ENCODE results near the gene PRR14L. TPM values are rescaled to one million over a fixed set of nuclear protein-coding genes. Genes with fewer than 3 reads are reported as not detected.
"Not testable (repeated sequence)": the region's sequence is repeated elsewhere in the genome, so short reads cannot be mapped to it uniquely, and the experiment has no call there.

Gene PRR14L
- total RNA-seq: 10 to 100 TPM in 3 of 4 donors, 1 to 10 TPM in 1; 7.1 to 62.2 (median 22.9) TPM

DNA sequence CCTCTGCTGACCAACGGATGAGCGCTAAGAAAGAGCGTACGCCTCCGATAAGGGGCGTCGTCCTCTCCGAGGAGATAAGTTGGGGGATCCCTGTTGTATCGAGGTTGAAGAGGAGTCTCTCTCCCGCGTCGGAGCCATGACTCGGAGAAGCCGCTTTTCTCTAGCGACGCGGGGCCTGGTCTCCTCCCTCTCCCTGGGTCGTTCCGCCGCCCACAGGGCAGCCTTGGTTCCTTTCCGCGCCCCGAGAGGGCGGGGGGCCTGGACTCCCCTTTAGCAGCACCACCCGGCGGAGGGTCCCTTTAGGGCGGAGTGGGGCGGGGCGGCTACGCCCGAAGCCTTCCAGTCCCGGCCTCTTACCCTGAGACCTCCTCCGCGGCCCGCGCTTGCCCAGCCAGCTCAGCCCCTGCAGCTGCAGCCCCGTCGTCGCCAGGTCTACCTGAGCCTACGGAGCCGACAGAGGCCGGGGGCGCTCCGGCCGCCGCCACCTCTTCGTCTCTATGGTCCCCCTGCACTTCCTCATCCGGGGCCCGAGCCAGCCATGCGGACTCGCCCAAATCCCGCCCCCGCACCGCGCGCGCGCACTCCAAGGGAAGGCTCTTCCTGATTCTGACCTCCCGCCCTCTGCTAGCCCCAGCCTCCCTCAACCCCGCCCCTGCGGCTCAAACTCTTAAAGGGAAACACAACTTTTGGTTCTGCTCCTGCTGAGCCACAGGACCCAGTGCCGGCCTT is at the start of gene PRR14L:
Gene PRR14L, minus strand, starts transcription at position 497 of the 729 bp plus-strand sequence. CDS start 11,272 bp downstream, outside the sequence.
- intact Hi-C loops (cut with DNase I; ENCODE audit: low total_unique reads): no loop called here
- DNase-seq: peak; percentile 98
- peak within 1 kb of the TSS; percentile 85 to 88 for H3K27ac ChIP-seq
- TF ChIP-seq, protein P1, sequence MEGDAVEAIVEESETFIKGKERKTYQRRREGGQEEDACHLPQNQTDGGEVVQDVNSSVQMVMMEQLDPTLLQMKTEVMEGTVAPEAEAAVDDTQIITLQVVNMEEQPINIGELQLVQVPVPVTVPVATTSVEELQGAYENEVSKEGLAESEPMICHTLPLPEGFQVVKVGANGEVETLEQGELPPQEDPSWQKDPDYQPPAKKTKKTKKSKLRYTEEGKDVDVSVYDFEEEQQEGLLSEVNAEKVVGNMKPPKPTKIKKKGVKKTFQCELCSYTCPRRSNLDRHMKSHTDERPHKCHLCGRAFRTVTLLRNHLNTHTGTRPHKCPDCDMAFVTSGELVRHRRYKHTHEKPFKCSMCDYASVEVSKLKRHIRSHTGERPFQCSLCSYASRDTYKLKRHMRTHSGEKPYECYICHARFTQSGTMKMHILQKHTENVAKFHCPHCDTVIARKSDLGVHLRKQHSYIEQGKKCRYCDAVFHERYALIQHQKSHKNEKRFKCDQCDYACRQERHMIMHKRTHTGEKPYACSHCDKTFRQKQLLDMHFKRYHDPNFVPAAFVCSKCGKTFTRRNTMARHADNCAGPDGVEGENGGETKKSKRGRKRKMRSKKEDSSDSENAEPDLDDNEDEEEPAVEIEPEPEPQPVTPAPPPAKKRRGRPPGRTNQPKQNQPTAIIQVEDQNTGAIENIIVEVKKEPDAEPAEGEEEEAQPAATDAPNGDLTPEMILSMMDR (IDR thresholded peaks at IDR 0.05): peak in 2 of 4 experiments; percentile 25 to 29
- peak; percentile 48 to 76 for TF ChIP-seq POLR2A (IDR thresholded peaks at IDR 0.05)
- H3K36me3 ChIP-seq: no peaks in the 10 kb centered on the region
- H3K27me3 ChIP-seq: no peaks in the 10 kb centered on the region
- peak within 1 kb of the TSS; percentile 93 to 96 for H3K4me3 ChIP-seq
- H3K9me3 ChIP-seq: no peaks in the 10 kb centered on the region
- no peaks in the 10 kb centered on the region for H3K4me1 ChIP-seq

DNA sequence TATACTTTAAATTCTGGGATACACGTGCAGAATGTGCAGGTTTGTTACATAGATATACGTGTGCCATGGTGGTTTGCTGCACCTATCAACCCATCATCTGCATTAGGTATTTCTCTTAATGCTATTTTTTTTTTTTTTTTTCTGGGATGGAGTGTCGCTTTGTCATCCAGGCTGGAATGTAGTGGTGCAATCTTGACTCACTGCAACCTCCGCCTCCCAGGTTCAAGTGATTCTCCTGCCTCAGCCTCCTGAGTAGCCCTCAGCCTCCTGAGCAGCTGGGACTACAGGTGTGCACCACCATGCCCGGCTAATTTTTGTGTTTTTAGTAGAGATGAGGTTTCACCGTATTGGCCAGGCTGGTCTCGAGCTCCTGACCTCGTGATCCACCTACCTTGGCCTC is 49.4 kb upstream of the PRR14L start:
- H3K27ac ChIP-seq; H3K9me3 ChIP-seq; H3K4me1 ChIP-seq; H3K36me3 ChIP-seq; H3K4me3 ChIP-seq; H3K27me3 ChIP-seq; intact Hi-C loops (cut with DNase I; ENCODE audit: low total_unique reads); DNase-seq: not testable (repeated sequence)

DNA sequence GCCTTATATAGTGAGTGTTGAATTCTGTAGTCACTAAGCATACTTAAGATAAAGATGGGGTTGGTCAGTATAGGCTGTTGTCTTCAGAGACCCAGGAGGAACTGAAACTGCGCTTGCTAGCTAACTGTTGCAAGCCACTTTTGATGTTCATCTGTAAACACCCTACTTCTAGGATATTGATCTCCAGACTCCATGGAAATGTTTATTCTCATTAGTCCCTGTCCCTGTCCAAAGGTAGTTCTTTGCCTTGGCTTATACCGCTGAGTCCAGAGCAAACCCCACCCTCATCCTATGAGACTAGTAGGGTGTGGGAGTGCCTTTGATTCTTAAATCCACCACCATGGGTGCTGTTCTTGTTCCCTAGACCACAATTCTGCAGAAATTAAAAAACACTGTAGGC is 40.3 kb upstream of the PRR14L start:
- no peaks in the 10 kb centered on the region for H3K4me1 ChIP-seq
- intact Hi-C loops (cut with DNase I; ENCODE audit: low total_unique reads): no loop called here
- H3K27me3 ChIP-seq: no peaks in the 10 kb centered on the region
- H3K36me3 ChIP-seq: no peaks in the 10 kb centered on the region
- no peak overlapping the region for H3K4me3 ChIP-seq
- TF ChIP-seq POLR2A (IDR thresholded peaks at IDR 0.05): no peak
- TF ChIP-seq, protein P1 (IDR thresholded peaks at IDR 0.05): no peak
- no peak overlapping the region for H3K27ac ChIP-seq
- H3K9me3 ChIP-seq: no peaks in the 10 kb centered on the region
- DNase-seq: no peak

DNA sequence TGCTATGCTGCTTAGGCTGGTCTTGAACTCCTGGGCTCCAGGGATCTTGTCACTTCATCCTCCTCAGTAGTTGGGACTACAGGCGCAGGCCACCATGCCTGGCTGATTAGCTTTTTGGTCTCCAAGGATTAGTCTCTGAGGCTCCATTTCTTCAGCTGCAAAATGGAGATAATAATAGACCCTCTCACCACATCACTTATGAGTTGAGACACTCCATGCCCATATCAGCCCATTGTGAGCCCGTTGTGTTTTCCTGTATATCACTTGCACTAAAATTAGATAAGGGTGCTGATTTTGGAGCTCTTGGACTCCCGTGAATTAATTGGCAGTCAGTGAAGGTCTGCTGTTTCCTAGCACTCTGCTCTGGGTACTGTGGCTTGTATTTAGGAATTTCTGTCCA is 39.9 kb upstream of the PRR14L start:
- H3K36me3 ChIP-seq: no peaks in the 10 kb centered on the region
- no peaks in the 10 kb centered on the region for H3K4me1 ChIP-seq
- H3K9me3 ChIP-seq: no peaks in the 10 kb centered on the region
- no peak overlapping the region for H3K27ac ChIP-seq
- H3K27me3 ChIP-seq: no peaks in the 10 kb centered on the region
- no peak for DNase-seq
- TF ChIP-seq, protein P1 (IDR thresholded peaks at IDR 0.05): no peak
- TF ChIP-seq POLR2A (IDR thresholded peaks at IDR 0.05): no peak
- H3K4me3 ChIP-seq: no peak overlapping the region
- intact Hi-C loops (cut with DNase I; ENCODE audit: low total_unique reads): no loop called here

DNA sequence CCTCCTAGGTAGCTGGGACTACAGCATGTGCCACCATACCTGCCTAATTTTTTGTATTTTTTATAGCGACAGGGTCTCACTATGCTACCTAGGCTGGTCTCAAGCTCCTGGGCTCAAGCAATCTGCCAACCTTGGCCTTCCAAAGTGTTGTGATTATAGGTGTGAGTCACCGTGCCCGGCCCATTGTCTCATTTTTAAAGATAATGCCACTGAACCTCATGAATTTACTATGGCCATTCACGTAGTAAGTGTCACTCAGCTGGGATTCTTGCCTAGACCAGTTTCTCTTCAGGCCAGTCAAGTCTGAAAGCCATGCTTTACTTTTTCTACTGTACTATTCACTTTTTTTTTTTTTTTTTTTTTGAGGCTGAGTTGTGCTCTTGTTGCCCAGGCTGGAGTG is 26.3 kb upstream of the PRR14L start:
- Histone ChIP-seq H3K27me3 (no peaks in the 10 kb centered on the region), H3K4me1 (no peaks in the 10 kb centered on the region), H3K9me3 (no peaks in the 10 kb centered on the region), H3K27ac (no peak overlapping the region), H3K36me3 (no peaks in the 10 kb centered on the region), H3K4me3 (no peak overlapping the region)
- intact Hi-C loops (cut with DNase I; ENCODE audit: low total_unique reads): no loop called here
- no peak for TF ChIP-seq POLR2A (IDR thresholded peaks at IDR 0.05)
- TF ChIP-seq, protein P1 (IDR thresholded peaks at IDR 0.05): no peak
- DNase-seq: no peak
